ENCODE measurements around the gene ANKMY1.

The ANKMY1 gene

DNA sequence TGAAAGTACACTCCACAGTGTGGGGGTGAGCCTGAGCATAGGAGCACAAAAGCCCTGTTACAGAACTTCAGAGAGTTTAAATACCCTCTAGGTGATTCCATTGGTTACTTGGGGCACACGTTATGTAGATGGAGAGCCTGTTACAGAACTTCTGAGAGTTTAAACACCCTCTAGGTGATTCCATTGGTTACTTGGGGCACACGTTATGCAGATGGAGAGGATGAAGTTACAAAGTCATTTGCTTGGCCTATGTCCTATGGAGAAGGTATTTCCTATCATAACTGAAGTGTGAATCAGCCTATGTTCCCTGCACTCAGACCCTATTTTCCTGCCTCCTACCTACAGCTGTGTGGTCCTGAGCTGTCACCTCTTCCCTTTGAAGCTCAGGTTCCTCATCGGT lies 25.0 kb upstream of the ANKMY1 start:
- Histone ChIP-seq H3K36me3 (ENCODE audit: control insufficient read depth in 2 of 2, insufficient read depth in 1 of 2, low read length in 2 of 2) (peaks cover 0 to 27% of the 10 kb centered on the region in 2 experiments; a peak in 1 of 3 replicates), H3K4me1 (ENCODE audit: control insufficient read depth, insufficient read depth, low read length) (peaks cover 19% of the 10 kb centered on the region), H3K27ac (ENCODE audit: extremely low read depth, low read depth, low read length) (no peak overlapping the region), H3K4me3 (ENCODE audit: low read depth, low read length) (no peak overlapping the region), H3K9me3 (ENCODE audit: control insufficient read depth, insufficient read depth, low read depth, low read length) (no peaks in the 10 kb centered on the region)
- no peak for TF ChIP-seq SALL2 (tag by site-specific recombination; IDR thresholded peaks at IDR 0.05; ENCODE audit: borderline replicate concordance)
- no peak for TF ChIP-seq ZNF510 (tag by site-specific recombination; IDR thresholded peaks at IDR 0.05; ENCODE audit: insufficient replicate concordance)
- TF ChIP-seq, protein P1, sequence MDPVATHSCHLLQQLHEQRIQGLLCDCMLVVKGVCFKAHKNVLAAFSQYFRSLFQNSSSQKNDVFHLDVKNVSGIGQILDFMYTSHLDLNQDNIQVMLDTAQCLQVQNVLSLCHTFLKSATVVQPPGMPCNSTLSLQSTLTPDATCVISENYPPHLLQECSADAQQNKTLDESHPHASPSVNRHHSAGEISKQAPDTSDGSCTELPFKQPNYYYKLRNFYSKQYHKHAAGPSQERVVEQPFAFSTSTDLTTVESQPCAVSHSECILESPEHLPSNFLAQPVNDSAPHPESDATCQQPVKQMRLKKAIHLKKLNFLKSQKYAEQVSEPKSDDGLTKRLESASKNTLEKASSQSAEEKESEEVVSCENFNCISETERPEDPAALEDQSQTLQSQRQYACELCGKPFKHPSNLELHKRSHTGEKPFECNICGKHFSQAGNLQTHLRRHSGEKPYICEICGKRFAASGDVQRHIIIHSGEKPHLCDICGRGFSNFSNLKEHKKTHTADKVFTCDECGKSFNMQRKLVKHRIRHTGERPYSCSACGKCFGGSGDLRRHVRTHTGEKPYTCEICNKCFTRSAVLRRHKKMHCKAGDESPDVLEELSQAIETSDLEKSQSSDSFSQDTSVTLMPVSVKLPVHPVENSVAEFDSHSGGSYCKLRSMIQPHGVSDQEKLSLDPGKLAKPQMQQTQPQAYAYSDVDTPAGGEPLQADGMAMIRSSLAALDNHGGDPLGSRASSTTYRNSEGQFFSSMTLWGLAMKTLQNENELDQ (tag by site-specific recombination; IDR thresholded peaks at IDR 0.05; ENCODE audit: low read depth): no peak
- ChIA-PET CTCF (interaction anchor here (0.7 kb wide), 1 partner anchor 22 kb away, joined by 4 read pairs; no protein-coding TSS in a partner anchor), POLR2A (no interaction called here)

DNA sequence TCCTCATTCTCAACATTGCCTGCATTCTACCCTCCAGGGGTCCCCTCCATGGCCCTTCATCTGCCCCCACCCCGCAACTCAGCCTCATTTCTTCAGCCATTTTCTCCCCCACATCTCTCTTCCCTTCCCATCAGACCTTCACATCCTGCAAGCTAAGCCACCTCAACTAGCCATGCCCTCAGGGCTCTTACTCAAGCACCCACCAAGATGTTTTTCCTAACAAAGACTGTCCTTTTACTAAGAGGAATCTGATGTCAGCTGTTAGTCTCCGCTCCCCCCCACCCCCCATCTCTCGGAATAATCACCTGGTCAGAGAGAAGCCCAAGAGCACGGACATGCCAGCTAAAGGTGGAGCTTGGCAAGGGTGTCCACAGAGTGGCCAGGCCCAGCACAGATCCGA lies 24.0 kb upstream of the ANKMY1 start:
- POLR2A ChIA-PET: interaction anchor here (0.6 to 2.8 kb wide), 2 partner anchors 16 to 1424 kb away, joined by 4 to 15 read pairs; no protein-coding TSS in a partner anchor

More for the DNA sequence above, 24.0 kb upstream of the ANKMY1 start:
- Histone ChIP-seq H3K27ac (ENCODE audit: extremely low read depth, low read depth, low read length) (no peak overlapping the region), H3K4me1 (ENCODE audit: control insufficient read depth, insufficient read depth, low read length) (peaks cover 14% of the 10 kb centered on the region), H3K4me3 (ENCODE audit: low read depth, low read length) (no peak overlapping the region), H3K9me3 (ENCODE audit: control insufficient read depth, insufficient read depth, low read depth, low read length) (no peaks in the 10 kb centered on the region), H3K36me3 (ENCODE audit: control insufficient read depth in 2 of 2, insufficient read depth in 1 of 2, low read length in 2 of 2) (peaks cover 0 to 36% of the 10 kb centered on the region in 2 experiments; a peak in 1 of 3 replicates)
- CTCF ChIA-PET: interaction anchor here (0.6 to 3.9 kb wide), 4 partner anchors 16 to 135 kb away, joined by 3 to 33 read pairs (median 4); no protein-coding TSS in a partner anchor
- TF ChIP-seq OVOL3 (tag by site-specific recombination; IDR thresholded peaks at IDR 0.05) (no peak), ZBTB8A (tag by site-specific recombination; IDR thresholded peaks at IDR 0.05) (no peak), ZNF626 (tag by site-specific recombination; IDR thresholded peaks at IDR 0.05) (no peak), ZNF701 (tag by site-specific recombination; IDR thresholded peaks at IDR 0.05) (no peak), ZNF174 (tag by site-specific recombination; IDR thresholded peaks at IDR 0.05) (no peak), KLF7 (tag by site-specific recombination; IDR thresholded peaks at IDR 0.05; ENCODE audit: borderline replicate concordance) (no peak), ZNF112 (tag by site-specific recombination; IDR thresholded peaks at IDR 0.05) (no peak), ZNF776 (tag by site-specific recombination; IDR thresholded peaks at IDR 0.05; ENCODE audit: borderline replicate concordance) (no peak), ZBTB48 (tag by site-specific recombination; IDR thresholded peaks at IDR 0.05) (no peak), ZNF501 (tag by site-specific recombination; IDR thresholded peaks at IDR 0.05) (no peak), ZNF274 (IDR thresholded peaks at IDR 0.05; ENCODE audit: low read length) (no peak), ZNF274 (tag by site-specific recombination; IDR thresholded peaks at IDR 0.05; ENCODE audit: borderline replicate concordance) (no peak), ZNF658 (tag by site-specific recombination; IDR thresholded peaks at IDR 0.05) (no peak)
- TF ChIP-seq, protein P2, sequence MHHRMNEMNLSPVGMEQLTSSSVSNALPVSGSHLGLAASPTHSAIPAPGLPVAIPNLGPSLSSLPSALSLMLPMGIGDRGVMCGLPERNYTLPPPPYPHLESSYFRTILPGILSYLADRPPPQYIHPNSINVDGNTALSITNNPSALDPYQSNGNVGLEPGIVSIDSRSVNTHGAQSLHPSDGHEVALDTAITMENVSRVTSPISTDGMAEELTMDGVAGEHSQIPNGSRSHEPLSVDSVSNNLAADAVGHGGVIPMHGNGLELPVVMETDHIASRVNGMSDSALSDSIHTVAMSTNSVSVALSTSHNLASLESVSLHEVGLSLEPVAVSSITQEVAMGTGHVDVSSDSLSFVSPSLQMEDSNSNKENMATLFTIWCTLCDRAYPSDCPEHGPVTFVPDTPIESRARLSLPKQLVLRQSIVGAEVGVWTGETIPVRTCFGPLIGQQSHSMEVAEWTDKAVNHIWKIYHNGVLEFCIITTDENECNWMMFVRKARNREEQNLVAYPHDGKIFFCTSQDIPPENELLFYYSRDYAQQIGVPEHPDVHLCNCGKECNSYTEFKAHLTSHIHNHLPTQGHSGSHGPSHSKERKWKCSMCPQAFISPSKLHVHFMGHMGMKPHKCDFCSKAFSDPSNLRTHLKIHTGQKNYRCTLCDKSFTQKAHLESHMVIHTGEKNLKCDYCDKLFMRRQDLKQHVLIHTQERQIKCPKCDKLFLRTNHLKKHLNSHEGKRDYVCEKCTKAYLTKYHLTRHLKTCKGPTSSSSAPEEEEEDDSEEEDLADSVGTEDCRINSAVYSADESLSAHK (tag by site-specific recombination; IDR thresholded peaks at IDR 0.05): no peak
- TF ChIP-seq, protein P3, sequence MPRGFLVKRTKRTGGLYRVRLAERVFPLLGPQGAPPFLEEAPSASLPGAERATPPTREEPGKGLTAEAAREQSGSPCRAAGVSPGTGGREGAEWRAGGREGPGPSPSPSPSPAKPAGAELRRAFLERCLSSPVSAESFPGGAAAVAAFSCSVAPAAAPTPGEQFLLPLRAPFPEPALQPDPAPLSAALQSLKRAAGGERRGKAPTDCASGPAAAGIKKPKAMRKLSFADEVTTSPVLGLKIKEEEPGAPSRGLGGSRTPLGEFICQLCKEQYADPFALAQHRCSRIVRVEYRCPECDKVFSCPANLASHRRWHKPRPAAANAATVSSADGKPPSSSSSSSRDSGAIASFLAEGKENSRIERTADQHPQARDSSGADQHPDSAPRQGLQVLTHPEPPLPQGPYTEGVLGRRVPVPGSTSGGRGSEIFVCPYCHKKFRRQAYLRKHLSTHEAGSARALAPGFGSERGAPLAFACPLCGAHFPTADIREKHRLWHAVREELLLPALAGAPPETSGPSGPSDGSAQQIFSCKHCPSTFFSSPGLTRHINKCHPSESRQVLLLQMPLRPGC (tag by site-specific recombination; IDR thresholded peaks at IDR 0.05): no peak
- TF ChIP-seq, protein P4, sequence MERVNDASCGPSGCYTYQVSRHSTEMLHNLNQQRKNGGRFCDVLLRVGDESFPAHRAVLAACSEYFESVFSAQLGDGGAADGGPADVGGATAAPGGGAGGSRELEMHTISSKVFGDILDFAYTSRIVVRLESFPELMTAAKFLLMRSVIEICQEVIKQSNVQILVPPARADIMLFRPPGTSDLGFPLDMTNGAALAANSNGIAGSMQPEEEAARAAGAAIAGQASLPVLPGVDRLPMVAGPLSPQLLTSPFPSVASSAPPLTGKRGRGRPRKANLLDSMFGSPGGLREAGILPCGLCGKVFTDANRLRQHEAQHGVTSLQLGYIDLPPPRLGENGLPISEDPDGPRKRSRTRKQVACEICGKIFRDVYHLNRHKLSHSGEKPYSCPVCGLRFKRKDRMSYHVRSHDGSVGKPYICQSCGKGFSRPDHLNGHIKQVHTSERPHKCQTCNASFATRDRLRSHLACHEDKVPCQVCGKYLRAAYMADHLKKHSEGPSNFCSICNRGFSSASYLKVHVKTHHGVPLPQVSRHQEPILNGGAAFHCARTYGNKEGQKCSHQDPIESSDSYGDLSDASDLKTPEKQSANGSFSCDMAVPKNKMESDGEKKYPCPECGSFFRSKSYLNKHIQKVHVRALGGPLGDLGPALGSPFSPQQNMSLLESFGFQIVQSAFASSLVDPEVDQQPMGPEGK (tag by site-specific recombination; IDR thresholded peaks at IDR 0.05): no peak
- TF ChIP-seq, protein P5, sequence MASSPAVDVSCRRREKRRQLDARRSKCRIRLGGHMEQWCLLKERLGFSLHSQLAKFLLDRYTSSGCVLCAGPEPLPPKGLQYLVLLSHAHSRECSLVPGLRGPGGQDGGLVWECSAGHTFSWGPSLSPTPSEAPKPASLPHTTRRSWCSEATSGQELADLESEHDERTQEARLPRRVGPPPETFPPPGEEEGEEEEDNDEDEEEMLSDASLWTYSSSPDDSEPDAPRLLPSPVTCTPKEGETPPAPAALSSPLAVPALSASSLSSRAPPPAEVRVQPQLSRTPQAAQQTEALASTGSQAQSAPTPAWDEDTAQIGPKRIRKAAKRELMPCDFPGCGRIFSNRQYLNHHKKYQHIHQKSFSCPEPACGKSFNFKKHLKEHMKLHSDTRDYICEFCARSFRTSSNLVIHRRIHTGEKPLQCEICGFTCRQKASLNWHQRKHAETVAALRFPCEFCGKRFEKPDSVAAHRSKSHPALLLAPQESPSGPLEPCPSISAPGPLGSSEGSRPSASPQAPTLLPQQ (tag by site-specific recombination; IDR thresholded peaks at IDR 0.05): no peak
- TF ChIP-seq, protein P6, sequence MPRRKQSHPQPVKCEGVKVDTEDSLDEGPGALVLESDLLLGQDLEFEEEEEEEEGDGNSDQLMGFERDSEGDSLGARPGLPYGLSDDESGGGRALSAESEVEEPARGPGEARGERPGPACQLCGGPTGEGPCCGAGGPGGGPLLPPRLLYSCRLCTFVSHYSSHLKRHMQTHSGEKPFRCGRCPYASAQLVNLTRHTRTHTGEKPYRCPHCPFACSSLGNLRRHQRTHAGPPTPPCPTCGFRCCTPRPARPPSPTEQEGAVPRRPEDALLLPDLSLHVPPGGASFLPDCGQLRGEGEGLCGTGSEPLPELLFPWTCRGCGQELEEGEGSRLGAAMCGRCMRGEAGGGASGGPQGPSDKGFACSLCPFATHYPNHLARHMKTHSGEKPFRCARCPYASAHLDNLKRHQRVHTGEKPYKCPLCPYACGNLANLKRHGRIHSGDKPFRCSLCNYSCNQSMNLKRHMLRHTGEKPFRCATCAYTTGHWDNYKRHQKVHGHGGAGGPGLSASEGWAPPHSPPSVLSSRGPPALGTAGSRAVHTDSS (tag by site-specific recombination; IDR thresholded peaks at IDR 0.05): no peak

Measured in HEK293 (cell line).